ENCODE measurements around the gene NPDC1.
A peak's percentile ranks its signal among the peaks of the same experiment; 100 is the strongest.

NPDC1 gene

GRCh38 chr9:137055385-137056364 lies 9.7 kb upstream of the NPDC1 start:
- peak in 1 of 2 experiments; percentile 29 for DNase-seq

GRCh38 chr9:137054932-137055384 lies 9.0 kb upstream of the NPDC1 start:
- DNase-seq, result no peak

GRCh38 chr9:137053944-137054931 lies 8.3 kb upstream of the NPDC1 start, which contains the start of gene ENTPD2:
ENTPD2 (minus strand) TSS chr9:137054061; CDS start chr9:137053997, 64 bp downstream.
- no peak for DNase-seq

GRCh38 chr9:137052998-137053943 lies 7.3 kb upstream of the NPDC1 start:
- no peak for DNase-seq

- DNase-seq, result no peak
These were observed 6.3 kb upstream of the NPDC1 start for GRCh38 chr9:137052293-137052692.

- no peak for DNase-seq
These were observed 5.3 kb upstream of the NPDC1 start for GRCh38 chr9:137051145-137051724.

- DNase-seq, result no peak
These were observed 4.6 kb upstream of the NPDC1 start for GRCh38 chr9:137050570-137050969.

GRCh38 chr9:137049544-137050449 lies 3.8 kb upstream of the NPDC1 start:
- peak; percentile 46 to 77 for DNase-seq

GRCh38 chr9:137048655-137049543 lies 2.9 kb upstream of the NPDC1 start:
- peak in 1 of 2 experiments; percentile 15 for DNase-seq

GRCh38 chr9:137045294-137046087 lies 486 bp downstream of the NPDC1 start:
- peak in 1 of 2 experiments; percentile 45 for DNase-seq

GRCh38 chr9:137044502-137045177 lies 1.3 kb downstream of the NPDC1 start:
- DNase-seq, result peak in 1 of 2 experiments; percentile 70

- DNase-seq, result no peak
These were observed 1.9 kb downstream of the NPDC1 start for GRCh38 chr9:137044037-137044436.

GRCh38 chr9:137042751-137043727 lies 2.9 kb downstream of the NPDC1 start:
- DNase-seq, result no peak

- no peak for DNase-seq
These were observed 4.9 kb downstream of the NPDC1 start for GRCh38 chr9:137041124-137041523.

- DNase-seq, result no peak
These were observed 5.4 kb downstream of the NPDC1 start for GRCh38 chr9:137040568-137040967.

GRCh38 chr9:137039611-137040366 lies 6.2 kb downstream of the NPDC1 start:
- no peak for DNase-seq

Measured in SHP77 (cell line).